Panc1 (cell line): ENCODE data around the gene LYSMD3. TPM values are rescaled to one million over a fixed set of nuclear protein-coding genes. Genes with fewer than 3 reads are reported as not detected.
A peak's percentile ranks its signal among the peaks of the same experiment; 100 is the strongest.

ENCODE experiments used
- ATAC-seq: fragments of 200-7000 bp; cut with Tn5 transposase; 2 replicates; pipeline ENCODE4 v1.9.1; 2020; ENCODE audit warnings: mild to moderate bottlenecking, moderate library complexity
- BruUV-seq: library from RNA; stranded (reverse); fragments of 400-500 nt; replicated peaks from 2 replicates; lab custom pipeline; 2021; lab: Mats Ljungman, UMichigan
- CTCF ChIA-PET: fragments of 300-600 bp; sonication (Branson Sonifier 250); formaldehyde crosslinking; loops from one replicate; lab custom pipeline; 2022; ENCODE audit warnings: antibody characterized with exemption; lab: Charles Lee
- POLR2A ChIA-PET: fragments of 300-600 bp; sonication (Branson Sonifier 250); formaldehyde crosslinking; loops from one replicate; lab custom pipeline; 2022; ENCODE audit warnings: antibody characterized with exemption; lab: Charles Lee
- DNase-seq: peaks from one replicate; pipeline ENCODE4 v3.0.0-alpha.2; 2010; ENCODE audit warnings: low read depth, low spot score
- H3K27ac ChIP-seq: 2 replicates; pipeline ENCODE4 v1.5.1; 2011; ENCODE audit warnings: mild to moderate bottlenecking, low read length, inconsistent platforms
- H3K27me3 ChIP-seq: fragments of 200-500 bp; sonication (Bioruptor generic); 2 replicates; pipeline ENCODE4 v1.6.0; 2014; ENCODE audit warnings: low read length, inconsistent platforms; ENCODE audit not compliant: control insufficient read depth, insufficient read depth
- H3K36me3 ChIP-seq: fragments of 200-500 bp; sonication (Bioruptor generic); 2 replicates; pipeline ENCODE4 v1.5.1; 2014; ENCODE audit warnings: inconsistent platforms, mild to moderate bottlenecking, low read length, moderate library complexity; ENCODE audit not compliant: control insufficient read depth, insufficient read depth
- H3K4me1 ChIP-seq: 2 replicates; pipeline ENCODE4 v1.5.1; 2011; ENCODE audit warnings: inconsistent platforms, mild to moderate bottlenecking, low read length, moderate library complexity; ENCODE audit not compliant: control insufficient read depth, insufficient read depth
- H3K4me3 ChIP-seq, 2 experiments: 2 replicates each; pipeline ENCODE4 v1.5.1; 2011 to 2012; ENCODE audit warnings: low read depth in 2 of 2, low read length in 2 of 2, mild to moderate bottlenecking in 2 of 2, inconsistent platforms in 1 of 2, moderate library complexity in 1 of 2
- H3K9me3 ChIP-seq: fragments of 200-500 bp; sonication (Bioruptor generic); 2 replicates; pipeline ENCODE4 v1.5.1; 2014; ENCODE audit warnings: low read depth, mild to moderate bottlenecking, inconsistent platforms, low read length, moderate library complexity; ENCODE audit not compliant: control insufficient read depth, insufficient read depth
- POLR2AphosphoS5 ChIP-seq: IDR thresholded peaks from 2 replicates; pipeline ENCODE4 v1.6.1; 2012; ENCODE audit warnings: mild to moderate bottlenecking, low read depth, low read length, moderate library complexity
- SIN3A ChIP-seq: IDR thresholded peaks from 2 replicates; pipeline ENCODE4 v1.6.1; 2012; ENCODE audit warnings: low read depth, mild to moderate bottlenecking, low read length, moderate library complexity, borderline replicate concordance; ENCODE audit not compliant: insufficient read depth
- TCF7L2 ChIP-seq: IDR thresholded peaks from 2 replicates; pipeline ENCODE4 v1.6.1; 2011; ENCODE audit warnings: mild to moderate bottlenecking, low read depth, low read length, inconsistent platforms
- in situ Hi-C: cut with HindIII; loops from 2 replicates; pipeline ENCODE4 v1.10.0; 2016; ENCODE audit warnings: low sequenced_read_pairs, low pct_unique_long_range_greater_than_20kb
- intact Hi-C: fragments of 100-400 bp; cut with micrococcal nuclease; formaldehyde crosslinking; loops from one replicate; pipeline ENCODE4 v1.10.0; 2022; ENCODE audit not compliant: unreplicated experiment
- total RNA-seq: library from RNA; stranded (reverse); gene quantifications from one replicate; pipeline ENCODE4 v1.2.1, GENCODE V29; 2021; ENCODE audit not compliant: unreplicated experiment
- TF ChIP-seq, protein P1 (sequence below): fragments of 450-650 bp; IDR thresholded peaks from 2 replicates; pipeline ENCODE4 v1.5.1; 2017; ENCODE audit warnings: mild to moderate bottlenecking
- TF ChIP-seq, protein P2 (sequence below), 2 experiments: IDR thresholded peaks; 2 replicates each; pipeline ENCODE4 v1.6.1; 2011 to 2012; ENCODE audit warnings: low read depth in 2 of 2, control low read depth in 1 of 2, low read length in 1 of 2, mild to moderate bottlenecking in 1 of 2, moderate library complexity in 1 of 2; ENCODE audit not compliant: insufficient read depth in 1 of 2

Gene LYSMD3
- total RNA-seq, 1 experiment from 2014 or later = 16.0 TPM

DNA sequence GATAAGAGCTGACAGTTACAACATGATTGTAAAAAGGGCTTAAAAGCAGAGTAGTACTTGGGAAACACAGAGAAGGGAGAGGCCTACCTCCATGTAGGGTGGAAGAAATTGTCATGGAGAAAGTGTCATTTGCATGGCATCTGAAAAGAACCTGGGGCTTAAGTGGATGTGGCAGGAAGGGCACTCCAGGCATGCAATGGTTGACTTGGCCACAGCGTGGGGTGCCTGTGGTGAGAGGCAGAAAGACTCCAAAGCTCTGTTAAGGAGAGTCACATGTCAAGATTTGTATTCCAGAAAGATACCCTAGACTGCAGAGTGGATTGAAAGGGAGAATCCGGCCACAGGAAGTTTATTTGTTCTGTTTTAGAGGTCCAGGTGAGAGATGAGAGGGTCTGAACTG, 52.3 kb downstream of the LYSMD3 start:
- no peak for DNase-seq
- BruUV-seq = no TSS peak

DNA sequence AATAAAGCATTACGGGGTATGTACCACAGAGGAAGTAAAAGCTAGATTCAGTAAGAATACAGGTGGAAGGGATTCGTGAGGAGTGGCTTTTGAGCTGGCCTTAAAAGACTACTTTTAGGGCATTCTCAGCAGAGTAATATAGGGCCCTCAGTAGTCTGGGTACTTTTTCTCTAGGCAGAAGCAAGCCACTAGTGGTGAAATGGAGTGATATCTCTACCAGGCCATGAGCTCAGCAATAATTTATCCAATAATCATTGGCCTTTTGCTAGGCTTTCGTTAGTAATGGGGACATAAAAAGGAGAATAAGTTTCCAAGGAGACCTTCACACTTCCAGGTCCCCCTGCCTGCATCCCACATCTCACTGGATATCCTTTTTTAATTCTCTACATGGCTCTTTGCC, 53.0 kb downstream of the LYSMD3 start:
- BruUV-seq = TSS peak; percentile 64
- Histone ChIP-seq H3K27ac (no peak overlapping the region), H3K36me3 (no peaks in the 10 kb centered on the region; the same call in none of the 2 replicates), H3K27me3 (no peaks in the 10 kb centered on the region), H3K4me3 (no peak overlapping the region), H3K4me1 (peaks cover 19% of the 10 kb centered on the region), H3K9me3 (no peaks in the 10 kb centered on the region)
- DNase-seq = no peak
- no peak for ATAC-seq
- CTCF ChIA-PET = no interaction called here
- POLR2A ChIA-PET = no interaction called here
- TF ChIP-seq, protein P1, sequence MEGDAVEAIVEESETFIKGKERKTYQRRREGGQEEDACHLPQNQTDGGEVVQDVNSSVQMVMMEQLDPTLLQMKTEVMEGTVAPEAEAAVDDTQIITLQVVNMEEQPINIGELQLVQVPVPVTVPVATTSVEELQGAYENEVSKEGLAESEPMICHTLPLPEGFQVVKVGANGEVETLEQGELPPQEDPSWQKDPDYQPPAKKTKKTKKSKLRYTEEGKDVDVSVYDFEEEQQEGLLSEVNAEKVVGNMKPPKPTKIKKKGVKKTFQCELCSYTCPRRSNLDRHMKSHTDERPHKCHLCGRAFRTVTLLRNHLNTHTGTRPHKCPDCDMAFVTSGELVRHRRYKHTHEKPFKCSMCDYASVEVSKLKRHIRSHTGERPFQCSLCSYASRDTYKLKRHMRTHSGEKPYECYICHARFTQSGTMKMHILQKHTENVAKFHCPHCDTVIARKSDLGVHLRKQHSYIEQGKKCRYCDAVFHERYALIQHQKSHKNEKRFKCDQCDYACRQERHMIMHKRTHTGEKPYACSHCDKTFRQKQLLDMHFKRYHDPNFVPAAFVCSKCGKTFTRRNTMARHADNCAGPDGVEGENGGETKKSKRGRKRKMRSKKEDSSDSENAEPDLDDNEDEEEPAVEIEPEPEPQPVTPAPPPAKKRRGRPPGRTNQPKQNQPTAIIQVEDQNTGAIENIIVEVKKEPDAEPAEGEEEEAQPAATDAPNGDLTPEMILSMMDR = no peak
- TF ChIP-seq, protein P2, sequence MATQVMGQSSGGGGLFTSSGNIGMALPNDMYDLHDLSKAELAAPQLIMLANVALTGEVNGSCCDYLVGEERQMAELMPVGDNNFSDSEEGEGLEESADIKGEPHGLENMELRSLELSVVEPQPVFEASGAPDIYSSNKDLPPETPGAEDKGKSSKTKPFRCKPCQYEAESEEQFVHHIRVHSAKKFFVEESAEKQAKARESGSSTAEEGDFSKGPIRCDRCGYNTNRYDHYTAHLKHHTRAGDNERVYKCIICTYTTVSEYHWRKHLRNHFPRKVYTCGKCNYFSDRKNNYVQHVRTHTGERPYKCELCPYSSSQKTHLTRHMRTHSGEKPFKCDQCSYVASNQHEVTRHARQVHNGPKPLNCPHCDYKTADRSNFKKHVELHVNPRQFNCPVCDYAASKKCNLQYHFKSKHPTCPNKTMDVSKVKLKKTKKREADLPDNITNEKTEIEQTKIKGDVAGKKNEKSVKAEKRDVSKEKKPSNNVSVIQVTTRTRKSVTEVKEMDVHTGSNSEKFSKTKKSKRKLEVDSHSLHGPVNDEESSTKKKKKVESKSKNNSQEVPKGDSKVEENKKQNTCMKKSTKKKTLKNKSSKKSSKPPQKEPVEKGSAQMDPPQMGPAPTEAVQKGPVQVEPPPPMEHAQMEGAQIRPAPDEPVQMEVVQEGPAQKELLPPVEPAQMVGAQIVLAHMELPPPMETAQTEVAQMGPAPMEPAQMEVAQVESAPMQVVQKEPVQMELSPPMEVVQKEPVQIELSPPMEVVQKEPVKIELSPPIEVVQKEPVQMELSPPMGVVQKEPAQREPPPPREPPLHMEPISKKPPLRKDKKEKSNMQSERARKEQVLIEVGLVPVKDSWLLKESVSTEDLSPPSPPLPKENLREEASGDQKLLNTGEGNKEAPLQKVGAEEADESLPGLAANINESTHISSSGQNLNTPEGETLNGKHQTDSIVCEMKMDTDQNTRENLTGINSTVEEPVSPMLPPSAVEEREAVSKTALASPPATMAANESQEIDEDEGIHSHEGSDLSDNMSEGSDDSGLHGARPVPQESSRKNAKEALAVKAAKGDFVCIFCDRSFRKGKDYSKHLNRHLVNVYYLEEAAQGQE (IDR thresholded peaks at IDR 0.05; ENCODE audit: insufficient read depth in 1 of 2, low read depth in 2 of 2, low read length in 1 of 2) = no peak
- TF ChIP-seq SIN3A = no peak
- TF ChIP-seq POLR2AphosphoS5 = no peak
- no peak for TF ChIP-seq TCF7L2
- intact Hi-C loops = no loop called here
- in situ Hi-C loops = no loop called here

More for the DNA sequence above, 52.3 kb downstream of the LYSMD3 start:
- CTCF ChIA-PET = no interaction called here
- no peaks in the 10 kb centered on the region for H3K9me3 ChIP-seq
- POLR2A ChIA-PET = no interaction called here
- in situ Hi-C loops (no loop called here), intact Hi-C loops (no loop called here)
- no peak overlapping the region for H3K27ac ChIP-seq
- no peak for ATAC-seq
- TF ChIP-seq, protein P1 = no peak
- no peak for TF ChIP-seq TCF7L2
- TF ChIP-seq, protein P2 (IDR thresholded peaks at IDR 0.05; ENCODE audit: insufficient read depth in 1 of 2, low read depth in 2 of 2, low read length in 1 of 2) = no peak
- no peak overlapping the region for H3K4me3 ChIP-seq
- peaks cover 19% of the 10 kb centered on the region for H3K4me1 ChIP-seq
- no peaks in the 10 kb centered on the region; the same call in none of the 2 replicates for H3K36me3 ChIP-seq
- H3K27me3 ChIP-seq = no peaks in the 10 kb centered on the region
